Astrocyte of the spinal cord (primary cell): ENCODE data around the gene SMAD3.

ENCODE experiments used
- DNase-seq: peaks from one replicate; pipeline ENCODE4 v3.0.0; 2011; ENCODE audit warnings: low read depth, low spot score
- H3K4me3 ChIP-seq: 2 replicates; pipeline ENCODE4 v1.5.1; 2011; ENCODE audit warnings: low read depth, mild to moderate bottlenecking, low read length, moderate library complexity
- CTCF ChIP-seq: IDR thresholded peaks from 2 replicates; pipeline ENCODE4 v1.5.1; 2012; ENCODE audit warnings: low read depth, mild to moderate bottlenecking, low read length, inconsistent platforms
- in situ Hi-C: cut with HindIII; loops from 2 replicates; pipeline ENCODE4 v1.10.0; 2017; ENCODE audit warnings: low sequenced_read_pairs

The SMAD3 gene

GRCh38 chr15:67164811-67165253 lies 99.4 kb downstream of the SMAD3 start:
- no peak overlapping the region for H3K4me3 ChIP-seq
- no peak for DNase-seq
- in situ Hi-C loops: no loop called here
- peak; percentile 22 for TF ChIP-seq CTCF

GRCh38 chr15:67165254-67166253 lies 100.2 kb downstream of the SMAD3 start:
- no peak for TF ChIP-seq CTCF
- in situ Hi-C loops: no loop called here
- peak; percentile 97 for DNase-seq
- no peak overlapping the region for H3K4me3 ChIP-seq

GRCh38 chr15:67166280-67167009 lies 101.0 kb downstream of the SMAD3 start:
- no peak overlapping the region for H3K4me3 ChIP-seq
- no peak for TF ChIP-seq CTCF
- in situ Hi-C loops: no loop called here
- DNase-seq: no peak

GRCh38 chr15:67167091-67167490 lies 101.7 kb downstream of the SMAD3 start:
- DNase-seq: no peak
- in situ Hi-C loops: no loop called here
- H3K4me3 ChIP-seq: no peak overlapping the region
- no peak for TF ChIP-seq CTCF

GRCh38 chr15:67168694-67169093 lies 103.3 kb downstream of the SMAD3 start:
- TF ChIP-seq CTCF: no peak
- no peak for DNase-seq
- H3K4me3 ChIP-seq: no peak overlapping the region
- in situ Hi-C loops: no loop called here

- TF ChIP-seq CTCF: no peak
- DNase-seq: no peak
- in situ Hi-C loops: no loop called here
- H3K4me3 ChIP-seq: no peak overlapping the region
Measured at GRCh38 chr15:67170143-67170925, 104.9 kb downstream of the SMAD3 start.
